Measurements from ENCODE around the gene TLE4.

The TLE4 gene

GRCh38 chr9:79671558-79671957 lies 99.8 kb downstream of the TLE4 start:
- TF ChIP-seq, protein P1, sequence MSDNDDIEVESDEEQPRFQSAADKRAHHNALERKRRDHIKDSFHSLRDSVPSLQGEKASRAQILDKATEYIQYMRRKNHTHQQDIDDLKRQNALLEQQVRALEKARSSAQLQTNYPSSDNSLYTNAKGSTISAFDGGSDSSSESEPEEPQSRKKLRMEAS (IDR thresholded peaks at IDR 0.05; ENCODE audit: low read depth, low read length): no peak
- TF ChIP-seq MYC (IDR thresholded peaks at IDR 0.05; ENCODE audit: low read depth, low read length) (no peak), POLR2A (IDR thresholded peaks at IDR 0.05; ENCODE audit: extremely low read depth, insufficient read length) (no peak)
- TF ChIP-seq, protein P2, sequence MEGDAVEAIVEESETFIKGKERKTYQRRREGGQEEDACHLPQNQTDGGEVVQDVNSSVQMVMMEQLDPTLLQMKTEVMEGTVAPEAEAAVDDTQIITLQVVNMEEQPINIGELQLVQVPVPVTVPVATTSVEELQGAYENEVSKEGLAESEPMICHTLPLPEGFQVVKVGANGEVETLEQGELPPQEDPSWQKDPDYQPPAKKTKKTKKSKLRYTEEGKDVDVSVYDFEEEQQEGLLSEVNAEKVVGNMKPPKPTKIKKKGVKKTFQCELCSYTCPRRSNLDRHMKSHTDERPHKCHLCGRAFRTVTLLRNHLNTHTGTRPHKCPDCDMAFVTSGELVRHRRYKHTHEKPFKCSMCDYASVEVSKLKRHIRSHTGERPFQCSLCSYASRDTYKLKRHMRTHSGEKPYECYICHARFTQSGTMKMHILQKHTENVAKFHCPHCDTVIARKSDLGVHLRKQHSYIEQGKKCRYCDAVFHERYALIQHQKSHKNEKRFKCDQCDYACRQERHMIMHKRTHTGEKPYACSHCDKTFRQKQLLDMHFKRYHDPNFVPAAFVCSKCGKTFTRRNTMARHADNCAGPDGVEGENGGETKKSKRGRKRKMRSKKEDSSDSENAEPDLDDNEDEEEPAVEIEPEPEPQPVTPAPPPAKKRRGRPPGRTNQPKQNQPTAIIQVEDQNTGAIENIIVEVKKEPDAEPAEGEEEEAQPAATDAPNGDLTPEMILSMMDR (IDR thresholded peaks at IDR 0.05; ENCODE audit: low read depth, low read length): no peak
- H3K4me3 ChIP-seq (ENCODE audit: low read depth, low read length): no peak overlapping the region
- DNase-seq (ENCODE audit: low read depth): no peak

- H3K4me3 ChIP-seq (ENCODE audit: low read depth, low read length): no peak overlapping the region
- DNase-seq (ENCODE audit: low read depth): no peak
- TF ChIP-seq, protein P2 (IDR thresholded peaks at IDR 0.05; ENCODE audit: low read depth, low read length): no peak
- TF ChIP-seq MYC (IDR thresholded peaks at IDR 0.05; ENCODE audit: low read depth, low read length) (no peak), POLR2A (IDR thresholded peaks at IDR 0.05; ENCODE audit: extremely low read depth, insufficient read length) (no peak)
- TF ChIP-seq, protein P1 (IDR thresholded peaks at IDR 0.05; ENCODE audit: low read depth, low read length): no peak
These were observed 100.5 kb downstream of the TLE4 start for GRCh38 chr9:79672236-79672635.

- TF ChIP-seq MYC (IDR thresholded peaks at IDR 0.05; ENCODE audit: low read depth, low read length) (no peak), POLR2A (IDR thresholded peaks at IDR 0.05; ENCODE audit: extremely low read depth, insufficient read length) (no peak)
- TF ChIP-seq, protein P1 (IDR thresholded peaks at IDR 0.05; ENCODE audit: low read depth, low read length): no peak
- TF ChIP-seq, protein P2 (IDR thresholded peaks at IDR 0.05; ENCODE audit: low read depth, low read length): no peak
- no peak for DNase-seq (ENCODE audit: low read depth)
- no peak overlapping the region for H3K4me3 ChIP-seq (ENCODE audit: low read depth, low read length)
These were observed 101.1 kb downstream of the TLE4 start for GRCh38 chr9:79672891-79673290.

DNA sequence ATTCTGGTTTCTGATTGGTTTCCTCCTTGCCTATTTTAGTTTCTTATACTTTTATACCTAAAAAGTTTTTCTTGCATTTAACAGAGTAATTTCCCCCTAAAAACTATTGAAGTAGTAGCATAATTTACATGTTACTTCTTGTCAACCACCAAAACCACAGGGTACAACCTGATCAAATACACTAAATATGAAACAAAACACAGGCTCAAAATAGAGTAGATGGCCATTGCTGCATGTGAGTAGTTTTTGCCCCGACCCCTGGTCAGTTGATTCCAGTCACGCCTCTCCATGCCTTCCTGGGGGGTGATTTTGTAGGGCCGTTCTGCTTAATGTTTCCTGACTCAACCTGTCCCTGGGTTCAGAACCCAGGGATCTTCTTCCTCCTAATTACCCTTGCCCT lies 101.8 kb downstream of the TLE4 start:
- TF ChIP-seq, protein P2 (IDR thresholded peaks at IDR 0.05; ENCODE audit: low read depth, low read length): no peak
- TF ChIP-seq, protein P1 (IDR thresholded peaks at IDR 0.05; ENCODE audit: low read depth, low read length): no peak
- TF ChIP-seq POLR2A (IDR thresholded peaks at IDR 0.05; ENCODE audit: extremely low read depth, insufficient read length): no peak
- TF ChIP-seq MYC (IDR thresholded peaks at IDR 0.05; ENCODE audit: low read depth, low read length): no peak
- DNase-seq (ENCODE audit: low read depth): no peak
- H3K4me3 ChIP-seq (ENCODE audit: low read depth, low read length): no peak overlapping the region

DNA sequence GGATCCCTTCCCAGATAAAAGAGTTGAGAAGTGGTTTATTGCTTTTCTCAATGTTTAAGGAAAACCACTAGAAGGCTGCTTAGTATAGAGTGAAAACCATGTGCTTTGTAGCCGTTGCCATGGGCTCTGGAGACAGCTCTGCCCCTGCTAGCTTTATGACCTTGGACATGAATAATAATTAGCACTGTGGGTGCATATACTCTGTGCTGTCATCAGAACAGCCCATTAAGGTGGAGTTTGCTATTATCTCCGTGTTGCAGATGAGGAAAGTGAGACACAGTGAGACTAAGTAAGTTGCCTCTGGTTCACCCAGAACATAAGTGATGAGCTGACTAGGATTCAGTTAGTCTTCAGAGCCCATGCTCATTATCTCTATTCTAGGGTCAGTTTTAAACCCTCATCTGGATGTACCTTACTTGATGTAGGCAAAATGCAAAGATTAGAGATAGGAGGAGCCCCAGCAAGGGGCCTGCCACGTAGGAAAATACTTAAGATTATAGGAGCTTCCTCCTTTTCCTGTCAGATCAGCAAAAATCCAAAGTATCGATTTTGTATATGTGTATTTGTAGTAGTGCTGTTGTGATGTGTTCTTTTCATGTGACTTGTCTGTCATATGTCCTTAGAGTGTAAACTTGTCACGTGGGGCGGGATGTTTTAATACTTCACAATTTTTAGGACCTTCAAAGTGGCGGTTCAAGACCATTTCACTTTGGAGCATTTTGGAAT lies 102.5 kb downstream of the TLE4 start:
- TF ChIP-seq, protein P1 (IDR thresholded peaks at IDR 0.05; ENCODE audit: low read depth, low read length): no peak
- no peak for TF ChIP-seq MYC (IDR thresholded peaks at IDR 0.05; ENCODE audit: low read depth, low read length)
- TF ChIP-seq, protein P2 (IDR thresholded peaks at IDR 0.05; ENCODE audit: low read depth, low read length): no peak
- TF ChIP-seq POLR2A (IDR thresholded peaks at IDR 0.05; ENCODE audit: extremely low read depth, insufficient read length): no peak
- no peak for DNase-seq (ENCODE audit: low read depth)
- no peak overlapping the region for H3K4me3 ChIP-seq (ENCODE audit: low read depth, low read length)
